GM12878 (cell line): ENCODE results near the gene CLDN14. TPM values are rescaled to one million over a fixed set of nuclear protein-coding genes. Genes with fewer than 3 reads are reported as not detected.

Source experiments
- ATAC-seq: fragments of 200-7000 bp; cut with Tn5 transposase; 3 replicates; pipeline ENCODE4 v1.9.1; 2020; ENCODE audit warnings: mild to moderate bottlenecking, moderate library complexity
- BruUV-seq: library from RNA; stranded (reverse); fragments of 400-500 nt; replicated peaks from 2 replicates; lab custom pipeline; 2021; lab: Mats Ljungman, UMichigan
- CTCF ChIA-PET: fragments of 300-600 bp; sonication (Branson Sonifier 250); formaldehyde crosslinking; extraction: SDS; loops from one replicate; lab custom pipeline; 2021; ENCODE audit warnings: inconsistent platforms; lab: Yijun Ruan, JAX
- POLR2A ChIA-PET: fragments of 350-600 bp; formaldehyde crosslinking; extraction: SDS; loops from one replicate; lab custom pipeline; 2021; ENCODE audit warnings: inconsistent platforms; lab: Charles Lee
- RAD21 ChIA-PET: fragments of 300-600 bp; sonication (Branson Sonifier 250); formaldehyde crosslinking; loops from one replicate; lab custom pipeline; 2023; ENCODE audit warnings: antibody characterized with exemption; ENCODE audit not compliant: unreplicated experiment; lab: Charles Lee
- SMC1A ChIA-PET: fragments of 300-600 bp; sonication (Branson Sonifier 250); formaldehyde crosslinking; loops from one replicate; lab custom pipeline; 2023; ENCODE audit not compliant: unreplicated experiment, uncharacterized antibody; lab: Charles Lee
- DNase-seq: peaks from one replicate; pipeline ENCODE4 v3.0.0-alpha.2; 2011; ENCODE audit warnings: low read depth, low spot score
- FAIRE-seq: peaks from 3 replicates; lab custom pipeline; 2011; peaks lifted over from hg19 to GRCh38; lab: Jason Lieb, UNC
- H2AFZ ChIP-seq: 2 replicates; pipeline ENCODE4 v1.6.0; 2011; ENCODE audit warnings: low read depth, low read length, control low read depth; ENCODE audit not compliant: control insufficient read depth
- H3K27ac ChIP-seq: 2 replicates; pipeline ENCODE4 v1.5.1; 2011; ENCODE audit warnings: control low read depth; ENCODE audit not compliant: control insufficient read depth, insufficient read depth
- H3K27me3 ChIP-seq, 2 experiments: replicated peaks in 1 of 2; 2 replicates each; pipeline versions ENCODE4 v1.6.0 to v1.6.1; 2011; ENCODE audit warnings: low read length in 1 of 2; ENCODE audit not compliant: control insufficient read depth in 2 of 2, insufficient read depth in 2 of 2
- H3K36me3 ChIP-seq, 2 experiments: 2 replicates each; pipeline ENCODE4 v1.5.1; 2011; ENCODE audit warnings: low read length in 1 of 2; ENCODE audit not compliant: control insufficient read depth in 2 of 2, insufficient read depth in 2 of 2
- H3K4me1 ChIP-seq: 2 replicates; pipeline ENCODE4 v1.6.1; 2011; ENCODE audit warnings: mild to moderate bottlenecking, low read length, moderate library complexity, mixed read lengths; ENCODE audit not compliant: control insufficient read depth, insufficient read depth
- H3K4me2 ChIP-seq: 2 replicates; pipeline ENCODE4 v1.6.0; 2011; ENCODE audit warnings: control low read depth; ENCODE audit not compliant: control insufficient read depth, insufficient read depth
- H3K4me3 ChIP-seq: fragments of 200-600 bp; sonication (generic); 2 replicates; pipeline ENCODE4 v1.5.1; 2016
- H3K79me2 ChIP-seq: 2 replicates; pipeline ENCODE4 v1.6.0; 2011; ENCODE audit warnings: low read length; ENCODE audit not compliant: control insufficient read depth, insufficient read depth
- H3K9ac ChIP-seq: 2 replicates; pipeline ENCODE4 v1.8.0; 2011; ENCODE audit warnings: low read length, control low read depth, mixed read lengths; ENCODE audit not compliant: control insufficient read depth, insufficient read depth
- H3K9me3 ChIP-seq: replicated peaks from 3 replicates; pipeline ENCODE4 v1.5.1; 2011; ENCODE audit warnings: mild to moderate bottlenecking, low read length; ENCODE audit not compliant: control insufficient read depth, insufficient read depth
- H4K20me1 ChIP-seq: 2 replicates; pipeline ENCODE4 v1.6.0; 2011; ENCODE audit not compliant: control insufficient read depth, insufficient read depth
- CEBPZ ChIP-seq: fragments of 150-350 bp; IDR thresholded peaks from 2 replicates; pipeline ENCODE4 v1.6.1; 2016; ENCODE audit warnings: low read depth, low read length
- FOXK2 ChIP-seq: fragments of 450-650 bp; IDR thresholded peaks from 2 replicates; pipeline ENCODE4 v1.6.1; 2017; ENCODE audit warnings: mild to moderate bottlenecking, moderate library complexity
- MEF2B ChIP-seq: fragments of 450-650 bp; IDR thresholded peaks from 2 replicates; pipeline ENCODE4 v1.6.1; 2018; ENCODE audit warnings: mild to moderate bottlenecking, moderate library complexity; ENCODE audit not compliant: partially characterized antibody, poor library complexity, severe bottlenecking
- NRF1 ChIP-seq: conservative IDR thresholded peaks from 2 replicates; pipeline ENCODE4 v1.6.1; 2011; ENCODE audit warnings: mild to moderate bottlenecking, low read depth, low read length, improper control_type of control experiment
- PAX5 ChIP-seq: IDR thresholded peaks from 2 replicates; pipeline ENCODE4 v1.6.1; 2011; ENCODE audit warnings: low read depth, low read length, borderline replicate concordance
- SREBF2 ChIP-seq: IDR thresholded peaks from 2 replicates; pipeline ENCODE4 v1.6.1; 2012; ENCODE audit warnings: mild to moderate bottlenecking, low read length
- TCF3 ChIP-seq: IDR thresholded peaks from 2 replicates; pipeline ENCODE4 v1.6.1; 2012; ENCODE audit warnings: low read depth, mild to moderate bottlenecking, low read length, borderline replicate concordance; ENCODE audit not compliant: insufficient read depth
- ZBED1 ChIP-seq: IDR thresholded peaks from 2 replicates; pipeline ENCODE4 v1.6.1; 2016; ENCODE audit warnings: borderline replicate concordance
- ZNF207 ChIP-seq: fragments of 450-650 bp; IDR thresholded peaks from 2 replicates; pipeline ENCODE4 v1.6.1; 2014; ENCODE audit warnings: antibody characterized with exemption, mild to moderate bottlenecking, borderline replicate concordance
- WGBS: methylation state at CpG from one replicate; pipeline ENCODE4 v1.1.6; 2016; ENCODE audit warnings: low lambda C conversion rate; ENCODE audit not compliant: insufficient replicate concordance, insufficient coverage; ENCODE audit errors: missing lambda C conversion rate; 5-methylcytosine and 5-hydroxymethylcytosine counted together
- in situ Hi-C: fragments of 300-500 bp; cut with MboI; formaldehyde crosslinking; loops from 9 replicates; pipeline ENCODE4 v1.14.3; 2018; ENCODE audit warnings: mixed read lengths
- intact Hi-C: fragments of 100-400 bp; cut with micrococcal nuclease; formaldehyde crosslinking; loops from one replicate; pipeline ENCODE4 v1.14.2; 2022; ENCODE audit not compliant: unreplicated experiment
- polyA plus RNA-seq, 11 experiments: library from polyadenylated mRNA; depleted of rRNA in 4 of 11; unstranded in 6 of 11; stranded (reverse) in 5 of 11; fragments of >200 nt; fragmentation: Nextera tagmentation in 4 of 11; fragmentation: Illumina TruSeq in 1 of 11; extraction: Ambion mirVana in 4 of 11; extraction: Trizol in 1 of 11; gene quantifications; 1 replicate in 1 of 11; 2 replicates in 10 of 11; pipeline versions ENCODE4 v1.2.1 to v1.2.3, GENCODE V29; 2011 to 2016; ENCODE audit warnings: inconsistent platforms in 2 of 11, missing spikeins in 2 of 11, low read depth in 1 of 11
- total RNA-seq, 4 experiments: library from RNA; depleted of rRNA in 3 of 4; stranded (reverse); fragments of >200 nt in 3 of 4; fragmentation: Illumina TruSeq in 1 of 4; extraction: Trizol in 1 of 4; gene quantifications; 2 replicates each; pipeline versions ENCODE4 v1.2.1 to v1.2.3, GENCODE V29; 2013 to 2021

Gene CLDN14
- total and polyA plus RNA-seq, 10 of the 15 experiments (the other 5 are each of a cell fraction or from before 2014, with no cell fraction given): 0.90 to 19.4 (median 6.6) TPM

GRCh38 chr21:36499578-36500471, 19.9 kb upstream of the CLDN14 start (continued):
- no peak for TF ChIP-seq CEBPZ

DNA sequence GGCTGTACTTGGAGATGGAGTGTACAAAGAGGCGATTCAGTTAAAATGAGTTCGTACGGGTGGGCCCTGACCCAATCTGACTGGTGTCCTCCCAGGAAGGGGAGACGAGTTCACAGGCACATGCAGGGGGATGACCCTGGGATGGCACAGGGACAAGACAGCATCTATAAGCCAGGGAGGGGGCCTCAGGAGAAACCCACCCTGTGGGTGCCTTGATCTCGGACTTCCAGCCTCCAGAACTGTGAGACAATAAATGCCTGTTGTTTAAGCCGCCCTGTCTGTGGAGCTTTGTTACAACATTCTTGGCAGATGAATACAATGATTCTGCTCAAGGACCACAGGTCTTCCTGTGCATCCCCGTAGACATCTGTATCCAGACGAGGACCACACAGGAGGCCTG, 14.6 kb upstream of the CLDN14 start:
- FAIRE-seq (no peak), DNase-seq (no peak), ATAC-seq (no peak)
- no peaks in the 10 kb centered on the region; the same call in 2 of the 3 replicates for H3K9me3 ChIP-seq
- ChIA-PET CTCF (no interaction called here), RAD21 (no interaction called here), POLR2A (no interaction called here), SMC1A (no interaction called here)
- intact Hi-C loops (no loop called here), in situ Hi-C loops (no loop called here)
- H3K36me3 ChIP-seq: no peaks in the 10 kb centered on the region
- no peak overlapping the region for H3K4me2 ChIP-seq
- no peak overlapping the region for H3K9ac ChIP-seq
- no peaks in the 10 kb centered on the region for H3K27me3 ChIP-seq
- TF ChIP-seq FOXK2: no peak
- TF ChIP-seq NRF1: no peak
- TF ChIP-seq ZBED1: no peak
- TF ChIP-seq ZNF207: no peak
- no peak for TF ChIP-seq TCF3
- no peak for TF ChIP-seq SREBF2
- no peak for TF ChIP-seq MEF2B
- TF ChIP-seq PAX5: no peak
- H3K79me2 ChIP-seq: no peaks in the 10 kb centered on the region
- no peak overlapping the region for H3K4me3 ChIP-seq
- H3K4me1 ChIP-seq: no peaks in the 10 kb centered on the region
- no peak overlapping the region for H2AFZ ChIP-seq
- BruUV-seq: no TSS peak
- WGBS: 49% methylated on average over 8 of the region's 8 CpGs
- no peak overlapping the region for H3K27ac ChIP-seq
- H4K20me1 ChIP-seq: no peaks in the 10 kb centered on the region
